ENCODE data around the gene CHSY1.

Gene CHSY1

DNA sequence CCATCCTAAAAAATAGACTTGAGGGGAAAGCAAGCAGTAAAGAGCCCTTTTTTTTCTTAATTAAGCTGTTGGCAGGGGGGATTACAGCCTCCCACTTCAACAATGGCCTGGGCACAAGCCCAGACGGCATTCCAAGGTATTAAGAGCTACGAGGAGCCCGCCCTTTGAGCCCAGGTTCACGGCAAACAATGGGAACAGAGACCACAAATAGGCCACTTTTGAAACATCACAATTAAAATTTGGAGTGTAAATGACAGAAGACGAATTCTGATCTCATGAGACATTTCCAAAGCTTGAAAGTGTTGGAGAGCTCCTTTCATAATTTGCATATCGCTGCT lies 8.9 kb downstream of the CHSY1 start:
- no peak overlapping the region for H3K4me3 ChIP-seq (ENCODE audit: low read length in 2 of 2)
- H3K27ac ChIP-seq (ENCODE audit: low read length): no peak overlapping the region

DNA sequence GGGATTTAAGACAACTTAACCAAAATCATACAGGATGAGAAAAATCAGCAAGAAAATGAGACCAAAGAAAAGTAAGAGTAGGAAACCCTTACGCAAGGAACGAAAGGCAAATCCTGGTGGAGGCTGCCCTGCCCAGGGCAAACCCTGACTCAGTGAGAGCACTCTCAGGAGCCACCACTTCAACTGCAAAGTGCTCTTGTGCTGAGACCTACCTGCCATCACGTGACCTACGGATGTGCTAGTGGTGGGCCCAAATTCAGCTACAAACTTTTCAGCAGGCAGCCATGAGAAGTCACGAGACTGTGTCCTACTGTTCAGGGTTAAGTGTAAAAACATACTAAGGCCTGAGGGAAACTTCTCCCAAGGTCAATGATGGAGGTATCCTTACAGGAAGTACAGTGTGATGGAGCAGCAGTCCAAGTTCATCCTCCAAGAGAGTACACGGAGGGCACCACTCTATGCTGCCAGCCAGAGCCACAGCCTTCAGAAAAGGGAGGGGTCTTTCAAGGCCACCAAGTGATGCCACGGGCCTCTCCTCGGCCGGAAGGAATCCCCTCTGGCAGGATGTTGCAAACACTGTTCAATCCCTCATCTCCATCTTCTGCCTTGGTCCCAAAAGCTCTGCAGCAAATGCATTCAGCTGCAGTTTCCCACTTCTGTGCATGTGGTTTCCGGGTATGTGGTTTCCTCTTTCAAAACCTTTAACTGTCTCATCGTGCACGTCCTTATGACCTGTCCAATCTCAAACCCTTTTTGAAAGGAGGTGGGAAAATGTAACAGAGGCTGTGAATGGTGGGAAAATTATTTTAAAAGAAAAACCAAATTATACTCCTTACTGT lies 9.5 kb downstream of the CHSY1 start:
- no peak overlapping the region for H3K27ac ChIP-seq (ENCODE audit: low read length)
- H3K9ac ChIP-seq (ENCODE audit: low read length in 2 of 2): no peak overlapping the region
- H3K9me3 ChIP-seq (ENCODE audit: control insufficient read depth in 2 of 2, low read length in 2 of 2): no peaks in the 10 kb centered on the region
- no peak overlapping the region for H3K4me3 ChIP-seq (ENCODE audit: low read length in 2 of 2)
- peaks cover 12% of the 10 kb centered on the region for H3K4me1 ChIP-seq (ENCODE audit: control insufficient read depth, insufficient read depth, low read length)
- peaks cover 0 to 2% of the 10 kb centered on the region in 2 donors for H3K36me3 ChIP-seq (ENCODE audit: control insufficient read depth in 2 of 2, insufficient read depth in 2 of 2, low read length in 2 of 2)
- H3K27me3 ChIP-seq (ENCODE audit: control insufficient read depth in 1 of 2, insufficient read depth in 2 of 2, low read length in 2 of 2): no peaks in the 10 kb centered on the region

More for the DNA sequence above, 8.9 kb downstream of the CHSY1 start:
- peaks cover 0 to 2% of the 10 kb centered on the region in 2 donors for H3K36me3 ChIP-seq (ENCODE audit: control insufficient read depth in 2 of 2, insufficient read depth in 2 of 2, low read length in 2 of 2)
- H3K9me3 ChIP-seq (ENCODE audit: control insufficient read depth in 2 of 2, low read length in 2 of 2): no peaks in the 10 kb centered on the region
- H3K9ac ChIP-seq (ENCODE audit: low read length in 2 of 2): no peak overlapping the region
- H3K4me1 ChIP-seq (ENCODE audit: control insufficient read depth, insufficient read depth, low read length): peaks cover 14% of the 10 kb centered on the region
- no peaks in the 10 kb centered on the region for H3K27me3 ChIP-seq (ENCODE audit: control insufficient read depth in 1 of 2, insufficient read depth in 2 of 2, low read length in 2 of 2)

DNA sequence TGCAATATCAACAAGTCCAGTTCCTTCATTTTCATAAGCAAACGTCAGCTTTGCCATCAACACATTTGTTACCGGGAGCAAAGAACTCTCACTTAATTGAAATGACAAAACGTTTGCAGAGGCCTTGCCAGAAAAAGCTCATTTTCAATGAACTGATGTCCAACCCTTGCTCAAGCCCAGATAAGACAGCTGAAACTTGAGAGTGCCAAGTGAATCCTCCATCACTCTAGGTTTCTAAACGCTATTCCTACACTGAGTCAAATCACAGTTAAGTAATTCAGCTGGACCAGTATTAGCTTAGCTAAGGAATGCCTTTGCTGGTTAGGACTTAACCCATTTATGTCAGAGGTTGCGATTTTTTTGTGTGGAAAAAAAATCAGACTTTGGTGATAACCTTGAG lies 11.5 kb downstream of the CHSY1 start:
- H3K27me3 ChIP-seq (ENCODE audit: control insufficient read depth in 1 of 2, insufficient read depth in 2 of 2, low read length in 2 of 2): no peaks in the 10 kb centered on the region
- H3K4me1 ChIP-seq (ENCODE audit: control insufficient read depth, insufficient read depth, low read length): peaks cover 11% of the 10 kb centered on the region
- no peak overlapping the region for H3K9ac ChIP-seq (ENCODE audit: low read length in 2 of 2)
- H3K36me3 ChIP-seq (ENCODE audit: control insufficient read depth in 2 of 2, insufficient read depth in 2 of 2, low read length in 2 of 2): peaks cover 0 to 4% of the 10 kb centered on the region in 2 donors
- H3K9me3 ChIP-seq (ENCODE audit: control insufficient read depth in 2 of 2, low read length in 2 of 2): no peaks in the 10 kb centered on the region
- no peak overlapping the region for H3K27ac ChIP-seq (ENCODE audit: low read length)
- H3K4me3 ChIP-seq (ENCODE audit: low read length in 2 of 2): no peak overlapping the region

DNA sequence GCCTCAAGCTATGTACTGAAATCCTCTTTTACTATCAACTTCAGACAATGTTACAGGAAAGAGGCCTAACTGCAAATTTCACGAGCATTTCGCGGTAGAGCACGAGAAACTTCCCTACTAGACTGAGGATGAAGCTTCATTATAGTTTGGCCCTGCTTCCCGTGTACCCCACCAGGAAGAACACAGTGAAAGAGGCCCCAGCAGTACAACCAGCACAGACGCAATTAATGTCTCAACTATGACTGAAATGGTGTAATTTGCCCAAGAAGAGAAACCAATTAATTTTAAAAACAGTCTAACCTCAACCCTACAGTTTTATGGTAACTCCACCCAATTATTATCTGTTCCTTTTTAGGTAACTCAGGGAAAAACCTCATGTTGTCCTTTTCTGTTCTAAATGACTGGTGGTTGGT lies 12.1 kb downstream of the CHSY1 start:
- H3K27ac ChIP-seq (ENCODE audit: low read length): no peak overlapping the region

DNA sequence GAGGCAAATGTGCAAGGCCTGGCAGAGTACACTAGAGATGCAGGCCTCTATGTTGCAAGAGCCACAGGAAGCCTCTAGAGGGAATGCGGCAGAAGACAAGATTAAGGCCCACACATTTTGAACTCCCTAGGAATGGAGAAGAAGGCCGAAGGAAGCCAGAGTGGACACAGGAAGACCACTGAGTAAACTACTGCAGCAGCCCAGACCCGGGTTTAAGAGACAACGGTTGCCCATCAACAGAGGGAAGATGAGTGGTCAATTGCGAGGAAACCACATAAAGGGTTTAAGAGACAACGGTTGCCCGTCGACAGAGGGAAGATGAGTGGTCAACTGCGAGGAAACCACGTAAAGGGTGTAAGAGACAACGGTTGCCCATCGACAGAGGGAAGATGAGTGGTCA lies 14.6 kb downstream of the CHSY1 start:
- Histone ChIP-seq H3K9me3 (ENCODE audit: control insufficient read depth in 2 of 2, low read length in 2 of 2) (no peaks in the 10 kb centered on the region), H3K4me1 (ENCODE audit: control insufficient read depth, insufficient read depth, low read length) (peaks cover 12% of the 10 kb centered on the region), H3K4me3 (ENCODE audit: low read length in 2 of 2) (no peak overlapping the region), H3K27me3 (ENCODE audit: control insufficient read depth in 1 of 2, insufficient read depth in 2 of 2, low read length in 2 of 2) (no peaks in the 10 kb centered on the region), H3K9ac (ENCODE audit: low read length in 2 of 2) (no peak overlapping the region), H3K36me3 (ENCODE audit: control insufficient read depth in 2 of 2, insufficient read depth in 2 of 2, low read length in 2 of 2) (peaks cover 7 to 9% of the 10 kb centered on the region in 2 donors), H3K27ac (ENCODE audit: low read length) (no peak overlapping the region)

More for the DNA sequence above, 12.1 kb downstream of the CHSY1 start:
- Histone ChIP-seq H3K9ac (ENCODE audit: low read length in 2 of 2) (no peak overlapping the region), H3K27me3 (ENCODE audit: control insufficient read depth in 1 of 2, insufficient read depth in 2 of 2, low read length in 2 of 2) (no peaks in the 10 kb centered on the region), H3K4me3 (ENCODE audit: low read length in 2 of 2) (no peak overlapping the region), H3K36me3 (ENCODE audit: control insufficient read depth in 2 of 2, insufficient read depth in 2 of 2, low read length in 2 of 2) (peaks cover 6 to 7% of the 10 kb centered on the region in 2 donors), H3K4me1 (ENCODE audit: control insufficient read depth, insufficient read depth, low read length) (peaks cover 15% of the 10 kb centered on the region), H3K9me3 (ENCODE audit: control insufficient read depth in 2 of 2, low read length in 2 of 2) (no peaks in the 10 kb centered on the region)

DNA sequence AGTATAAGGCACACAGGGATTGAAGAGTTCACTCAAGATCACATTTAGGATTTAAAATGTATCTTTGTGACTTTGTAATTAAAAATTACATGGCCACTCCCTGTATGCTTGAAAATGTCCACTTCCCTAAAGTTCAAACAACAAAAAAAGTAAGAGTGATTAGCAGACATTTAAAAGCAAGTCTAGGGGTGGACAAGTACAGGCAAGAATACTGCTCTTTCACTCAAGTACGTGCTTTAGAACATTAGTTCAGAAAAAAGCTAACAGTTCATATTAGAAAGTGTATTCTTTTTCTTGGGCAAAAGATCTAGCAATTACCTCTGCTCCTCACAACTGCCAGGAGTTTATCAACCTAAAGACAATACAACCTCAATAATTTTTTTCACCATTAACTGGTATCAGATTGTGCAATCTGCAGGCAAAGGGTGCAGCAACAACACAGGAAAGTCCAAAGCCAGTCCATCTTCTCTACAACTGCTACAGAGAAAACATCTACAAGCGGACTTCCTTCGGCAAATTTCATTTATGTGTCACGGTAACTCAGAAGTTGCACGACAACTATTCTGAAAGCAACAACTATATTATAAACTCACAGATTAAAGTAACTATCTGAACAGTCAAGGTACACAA lies 18.1 kb downstream of the CHSY1 start:
- Histone ChIP-seq H3K4me1 (ENCODE audit: control insufficient read depth, insufficient read depth, low read length) (peaks cover 12% of the 10 kb centered on the region), H3K9ac (ENCODE audit: low read length in 2 of 2) (no peak overlapping the region), H3K9me3 (ENCODE audit: control insufficient read depth in 2 of 2, low read length in 2 of 2) (no peaks in the 10 kb centered on the region), H3K27me3 (ENCODE audit: control insufficient read depth in 1 of 2, insufficient read depth in 2 of 2, low read length in 2 of 2) (no peaks in the 10 kb centered on the region), H3K36me3 (ENCODE audit: control insufficient read depth in 2 of 2, insufficient read depth in 2 of 2, low read length in 2 of 2) (peaks cover 7 to 9% of the 10 kb centered on the region in 2 donors), H3K27ac (ENCODE audit: low read length) (no peak overlapping the region), H3K4me3 (ENCODE audit: low read length in 2 of 2) (no peak overlapping the region)

DNA sequence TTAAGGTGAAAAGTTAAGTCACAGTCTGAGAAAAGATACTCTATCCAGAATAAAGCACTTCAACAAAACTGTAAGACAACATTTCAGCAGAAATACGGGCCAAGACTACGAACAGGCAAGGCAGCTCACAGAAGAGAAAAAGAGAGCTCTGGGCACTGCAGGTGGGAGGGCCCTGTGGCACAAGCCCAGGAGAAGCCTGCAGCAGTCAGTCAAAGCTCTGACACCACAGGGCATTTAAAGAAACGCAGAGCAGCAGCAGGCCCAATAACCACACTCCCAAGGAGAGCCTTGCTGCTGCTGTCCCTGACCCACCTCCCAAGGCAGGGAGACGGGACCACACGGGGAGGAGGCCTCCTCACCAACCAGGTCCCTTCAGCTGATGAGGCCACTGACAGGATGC lies 19.2 kb downstream of the CHSY1 start:
- H3K9me3 ChIP-seq (ENCODE audit: control insufficient read depth in 2 of 2, low read length in 2 of 2): no peaks in the 10 kb centered on the region
- H3K27me3 ChIP-seq (ENCODE audit: control insufficient read depth in 1 of 2, insufficient read depth in 2 of 2, low read length in 2 of 2): no peaks in the 10 kb centered on the region
- H3K36me3 ChIP-seq (ENCODE audit: control insufficient read depth in 2 of 2, insufficient read depth in 2 of 2, low read length in 2 of 2): peaks cover 7 to 9% of the 10 kb centered on the region in 2 donors
- H3K4me3 ChIP-seq (ENCODE audit: low read length in 2 of 2): peak overlapping the region in 1 of 2 donors; percentile 3
- peak overlapping the region; percentile 41 for H3K27ac ChIP-seq (ENCODE audit: low read length)
- H3K4me1 ChIP-seq (ENCODE audit: control insufficient read depth, insufficient read depth, low read length): peaks cover 12% of the 10 kb centered on the region
- H3K9ac ChIP-seq (ENCODE audit: low read length in 2 of 2): peak overlapping the region in 1 of 2 donors; percentile 43

DNA sequence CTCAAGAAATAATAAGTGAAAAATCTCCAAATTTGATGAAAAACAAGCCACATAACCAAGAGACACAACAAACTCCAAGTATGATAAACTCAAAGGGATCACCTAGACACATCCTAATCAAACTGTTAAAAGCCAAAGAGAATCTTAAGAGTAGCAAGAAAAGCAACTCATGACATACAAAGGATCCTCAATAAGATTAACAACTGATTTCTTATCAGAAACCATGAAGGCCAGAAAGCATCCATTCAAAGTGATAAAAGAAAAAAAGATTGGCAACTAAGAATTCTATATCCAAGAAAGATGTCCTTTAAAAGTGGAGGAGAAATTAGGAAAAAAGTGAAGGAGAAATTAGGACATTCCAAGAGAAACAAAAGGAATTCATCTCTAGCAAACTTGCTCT lies 23.5 kb downstream of the CHSY1 start:
- Histone ChIP-seq H3K9me3 (ENCODE audit: control insufficient read depth in 2 of 2, low read length in 2 of 2) (no peaks in the 10 kb centered on the region), H3K27me3 (ENCODE audit: control insufficient read depth in 1 of 2, insufficient read depth in 2 of 2, low read length in 2 of 2) (no peaks in the 10 kb centered on the region), H3K27ac (ENCODE audit: low read length) (no peak overlapping the region), H3K9ac (ENCODE audit: low read length in 2 of 2) (no peak overlapping the region), H3K36me3 (ENCODE audit: control insufficient read depth in 2 of 2, insufficient read depth in 2 of 2, low read length in 2 of 2) (no peaks in the 10 kb centered on the region), H3K4me1 (ENCODE audit: control insufficient read depth, insufficient read depth, low read length) (peaks cover 12% of the 10 kb centered on the region), H3K4me3 (ENCODE audit: low read length in 2 of 2) (no peak overlapping the region)

DNA sequence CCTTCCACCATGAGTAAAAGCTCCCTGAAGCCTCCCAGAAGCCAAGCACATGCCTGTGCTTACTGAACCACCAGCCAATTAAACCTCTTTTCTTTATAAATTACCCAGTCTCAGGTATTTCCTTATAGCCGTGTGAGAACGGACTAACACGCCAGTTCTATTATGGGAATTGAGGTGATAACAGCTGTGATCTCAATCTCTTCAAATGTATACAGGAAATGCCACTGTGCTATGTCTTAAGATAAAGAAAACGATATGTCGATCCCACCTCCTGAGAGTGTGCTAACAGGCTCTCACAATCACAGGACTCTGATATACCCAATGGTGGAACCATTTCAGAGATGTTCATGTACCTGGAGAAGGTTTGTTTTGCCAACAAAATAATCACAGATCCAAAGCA lies 26.2 kb downstream of the CHSY1 start:
- Histone ChIP-seq H3K36me3 (ENCODE audit: control insufficient read depth in 2 of 2, insufficient read depth in 2 of 2, low read length in 2 of 2) (no peaks in the 10 kb centered on the region), H3K27me3 (ENCODE audit: control insufficient read depth in 1 of 2, insufficient read depth in 2 of 2, low read length in 2 of 2) (no peaks in the 10 kb centered on the region), H3K4me3 (ENCODE audit: low read length in 2 of 2) (no peak overlapping the region), H3K27ac (ENCODE audit: low read length) (no peak overlapping the region), H3K4me1 (ENCODE audit: control insufficient read depth, insufficient read depth, low read length) (peaks cover 8% of the 10 kb centered on the region), H3K9me3 (ENCODE audit: control insufficient read depth in 2 of 2, low read length in 2 of 2) (no peaks in the 10 kb centered on the region), H3K9ac (ENCODE audit: low read length in 2 of 2) (no peak overlapping the region)

DNA sequence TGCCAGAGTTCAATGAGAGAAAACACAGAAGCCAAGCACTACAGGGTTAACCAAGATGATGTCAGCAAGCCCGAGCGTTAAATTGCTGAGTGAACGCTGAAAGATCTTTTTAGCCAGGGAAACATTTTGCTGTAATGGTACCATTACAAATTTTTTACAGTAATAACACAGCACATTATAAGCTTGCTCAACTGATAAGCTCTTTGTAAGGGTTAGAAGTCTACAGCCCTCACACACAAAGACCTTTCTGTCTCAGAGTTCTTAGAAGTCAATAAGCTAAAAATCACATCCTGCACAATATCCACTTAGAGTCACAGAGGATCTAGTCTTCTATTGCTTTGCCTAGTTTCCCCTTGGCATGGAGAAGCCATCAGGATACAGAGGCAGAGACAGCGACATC lies 29.9 kb downstream of the CHSY1 start:
- Histone ChIP-seq H3K4me1 (ENCODE audit: control insufficient read depth, insufficient read depth, low read length) (peaks cover 6% of the 10 kb centered on the region), H3K4me3 (ENCODE audit: low read length in 2 of 2) (peak overlapping the region in 1 of 2 donors; percentile 28), H3K36me3 (ENCODE audit: control insufficient read depth in 2 of 2, insufficient read depth in 2 of 2, low read length in 2 of 2) (no peaks in the 10 kb centered on the region), H3K9me3 (ENCODE audit: control insufficient read depth in 2 of 2, low read length in 2 of 2) (no peaks in the 10 kb centered on the region), H3K9ac (ENCODE audit: low read length in 2 of 2) (no peak overlapping the region), H3K27ac (ENCODE audit: low read length) (no peak overlapping the region), H3K27me3 (ENCODE audit: control insufficient read depth in 1 of 2, insufficient read depth in 2 of 2, low read length in 2 of 2) (no peaks in the 10 kb centered on the region)

DNA sequence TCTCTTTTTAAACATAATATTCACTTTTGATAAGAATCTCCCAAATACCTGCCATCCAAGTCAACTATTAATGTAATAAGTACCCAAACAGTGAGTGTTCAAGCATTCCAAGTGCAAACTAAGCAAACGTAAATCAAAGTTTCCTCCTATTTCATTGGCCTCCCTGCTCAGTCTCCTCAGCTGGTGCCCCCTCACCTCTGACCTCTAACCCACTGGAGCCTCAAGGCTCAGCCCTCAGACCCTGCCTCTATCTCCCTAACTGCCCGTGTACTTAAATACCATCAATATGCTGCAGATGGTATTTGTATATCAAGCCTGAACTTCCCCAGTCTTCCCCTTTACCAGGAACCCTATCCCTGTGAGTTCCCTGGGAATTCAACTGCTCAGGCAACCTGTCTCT lies 31.8 kb downstream of the CHSY1 start:
- Histone ChIP-seq H3K9me3 (ENCODE audit: control insufficient read depth in 2 of 2, low read length in 2 of 2) (no peaks in the 10 kb centered on the region), H3K27me3 (ENCODE audit: control insufficient read depth in 1 of 2, insufficient read depth in 2 of 2, low read length in 2 of 2) (no peaks in the 10 kb centered on the region), H3K9ac (ENCODE audit: low read length in 2 of 2) (no peak overlapping the region), H3K4me1 (ENCODE audit: control insufficient read depth, insufficient read depth, low read length) (peaks cover 6% of the 10 kb centered on the region), H3K27ac (ENCODE audit: low read length) (no peak overlapping the region), H3K36me3 (ENCODE audit: control insufficient read depth in 2 of 2, insufficient read depth in 2 of 2, low read length in 2 of 2) (no peaks in the 10 kb centered on the region), H3K4me3 (ENCODE audit: low read length in 2 of 2) (no peak overlapping the region)
